Measurements from ENCODE around the gene NFATC3.

- no peak for TF ChIP-seq CTCF (IDR thresholded peaks at IDR 0.05)
- no peak for TF ChIP-seq POLR2A (IDR thresholded peaks at IDR 0.05)
These were observed 18.4 kb upstream of the NFATC3 start for GRCh38 chr16:68066763-68067162.

Data from heart left ventricle (tissue), 13 donors.